ENCODE results near the gene RFX7. TPM values are rescaled to one million over a fixed set of nuclear protein-coding genes. Genes with fewer than 3 reads are reported as not detected.

Gene RFX7
- total RNA-seq, 1 donor from 2014 or later: 8.9 TPM

GRCh38 chr15:56148064-56148463 is 95.6 kb downstream of the RFX7 start:
- H3K4me3 ChIP-seq: no peak overlapping the region
- H3K27ac ChIP-seq (replicated peaks): no peak overlapping the region
- intact Hi-C loops (cut with micrococcal nuclease): no loop called here
- no peaks in the 10 kb centered on the region for H3K36me3 ChIP-seq
- DNase-seq: no peak
- H3K27me3 ChIP-seq (ENCODE audit: low read depth): no peaks in the 10 kb centered on the region
- H3K9me3 ChIP-seq (replicated peaks): peaks cover 27% of the 10 kb centered on the region
- H3K4me1 ChIP-seq: peaks cover 15% of the 10 kb centered on the region
- no peak for TF ChIP-seq CTCF (IDR thresholded peaks at IDR 0.05; ENCODE audit: borderline replicate concordance)

- Histone ChIP-seq H3K27me3 (ENCODE audit: low read depth) (no peaks in the 10 kb centered on the region), H3K9me3 (replicated peaks) (peaks cover 26% of the 10 kb centered on the region), H3K27ac (replicated peaks) (no peak overlapping the region), H3K4me1 (peaks cover 15% of the 10 kb centered on the region), H3K36me3 (peaks cover 10% of the 10 kb centered on the region), H3K4me3 (no peak overlapping the region)
- no peak for TF ChIP-seq CTCF (IDR thresholded peaks at IDR 0.05; ENCODE audit: borderline replicate concordance)
- DNase-seq: no peak
- intact Hi-C loops (cut with micrococcal nuclease): no loop called here
These were observed 96.9 kb downstream of the RFX7 start for GRCh38 chr15:56146756-56147155.

- DNase-seq: no peak
- TF ChIP-seq CTCF (IDR thresholded peaks at IDR 0.05; ENCODE audit: borderline replicate concordance): no peak
- intact Hi-C loops (cut with micrococcal nuclease): no loop called here
- peaks cover 50% of the 10 kb centered on the region for H3K9me3 ChIP-seq (replicated peaks)
- peaks cover 42% of the 10 kb centered on the region for H3K36me3 ChIP-seq
- H3K4me1 ChIP-seq: no peaks in the 10 kb centered on the region
- H3K27ac ChIP-seq (replicated peaks): no peak overlapping the region
- H3K4me3 ChIP-seq: no peak overlapping the region
- no peaks in the 10 kb centered on the region for H3K27me3 ChIP-seq (ENCODE audit: low read depth)
These were observed 115.6 kb downstream of the RFX7 start for GRCh38 chr15:56128081-56128480.

- Histone ChIP-seq H3K4me1 (no peaks in the 10 kb centered on the region), H3K27me3 (ENCODE audit: low read depth) (no peaks in the 10 kb centered on the region), H3K4me3 (no peak overlapping the region), H3K9me3 (replicated peaks) (peaks cover 50% of the 10 kb centered on the region), H3K36me3 (peaks cover 49% of the 10 kb centered on the region), H3K27ac (replicated peaks) (no peak overlapping the region)
- no peak for DNase-seq
- intact Hi-C loops (cut with micrococcal nuclease): no loop called here
- no peak for TF ChIP-seq CTCF (IDR thresholded peaks at IDR 0.05; ENCODE audit: borderline replicate concordance)
These were observed 117.3 kb downstream of the RFX7 start for GRCh38 chr15:56126409-56126808.

GRCh38 chr15:56124391-56124790 is 119.3 kb downstream of the RFX7 start:
- no peak for DNase-seq
- no peaks in the 10 kb centered on the region for H3K4me1 ChIP-seq
- no peak for TF ChIP-seq CTCF (IDR thresholded peaks at IDR 0.05; ENCODE audit: borderline replicate concordance)
- H3K27me3 ChIP-seq (ENCODE audit: low read depth): no peaks in the 10 kb centered on the region
- intact Hi-C loops (cut with micrococcal nuclease): no loop called here
- H3K27ac ChIP-seq (replicated peaks): no peak overlapping the region
- H3K36me3 ChIP-seq: peaks cover 45% of the 10 kb centered on the region
- peaks cover 52% of the 10 kb centered on the region for H3K9me3 ChIP-seq (replicated peaks)
- H3K4me3 ChIP-seq: no peak overlapping the region

- no peak for TF ChIP-seq CTCF (IDR thresholded peaks at IDR 0.05; ENCODE audit: borderline replicate concordance)
These were observed 137.8 kb downstream of the RFX7 start for GRCh38 chr15:56105855-56106254.

More at GRCh38 chr15:56105855-56106254, 137.8 kb downstream of the RFX7 start:
- Histone ChIP-seq H3K36me3 (no peaks in the 10 kb centered on the region), H3K4me3 (no peak overlapping the region), H3K27ac (replicated peaks) (no peak overlapping the region), H3K4me1 (peaks cover 33% of the 10 kb centered on the region), H3K9me3 (replicated peaks) (no peaks in the 10 kb centered on the region), H3K27me3 (ENCODE audit: low read depth) (no peaks in the 10 kb centered on the region)
- intact Hi-C loops (cut with micrococcal nuclease): no loop called here
- no peak for DNase-seq
